Activated CD4-positive, alpha-beta T cell treated with anti-CD3 and anti-CD28 coated beads, Interleukin-2, amount 50 U/mL, for 1 hour (primary cell): ENCODE results near the gene PDPN.

Experiments used
- DNase-seq: peaks from one replicate; pipeline ENCODE4 v3.0.0-alpha.2; 2020

The PDPN gene

DNA sequence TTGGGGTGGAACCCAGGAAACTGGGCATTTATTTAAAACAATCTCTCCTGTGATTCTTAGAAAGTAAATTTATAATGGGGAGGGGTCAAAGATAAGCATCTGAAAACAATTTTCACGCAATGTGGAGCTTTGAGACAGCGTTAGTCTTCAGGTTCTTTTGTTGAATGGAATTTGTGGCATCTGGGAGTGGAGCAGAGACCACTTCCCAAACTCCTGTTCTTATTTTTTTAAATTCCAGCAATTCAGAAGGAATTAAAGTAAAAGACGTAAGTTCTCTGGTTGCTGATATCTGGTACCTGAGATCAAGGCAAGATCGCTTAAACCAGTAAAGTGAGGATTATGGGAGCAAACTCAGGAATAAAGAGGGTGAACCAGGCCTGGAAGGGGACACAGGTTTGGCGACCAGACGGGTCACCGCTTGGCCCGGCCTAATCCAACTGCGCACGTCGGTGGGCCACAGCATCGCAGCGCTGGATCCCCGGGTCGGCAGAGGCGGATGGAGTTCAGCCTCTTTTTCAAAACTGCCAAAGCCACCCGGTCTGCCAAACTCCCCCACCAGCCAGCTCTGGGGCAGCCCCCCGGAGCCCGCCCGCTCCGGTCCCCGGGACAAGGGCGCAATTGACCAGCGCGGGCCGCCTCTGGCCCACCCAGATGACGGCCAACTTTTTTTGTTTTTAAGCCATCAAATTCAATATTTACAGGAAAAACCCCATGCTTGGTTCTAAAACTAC lies 754 bp upstream of the PDPN start:
- DNase-seq: no peak

DNA sequence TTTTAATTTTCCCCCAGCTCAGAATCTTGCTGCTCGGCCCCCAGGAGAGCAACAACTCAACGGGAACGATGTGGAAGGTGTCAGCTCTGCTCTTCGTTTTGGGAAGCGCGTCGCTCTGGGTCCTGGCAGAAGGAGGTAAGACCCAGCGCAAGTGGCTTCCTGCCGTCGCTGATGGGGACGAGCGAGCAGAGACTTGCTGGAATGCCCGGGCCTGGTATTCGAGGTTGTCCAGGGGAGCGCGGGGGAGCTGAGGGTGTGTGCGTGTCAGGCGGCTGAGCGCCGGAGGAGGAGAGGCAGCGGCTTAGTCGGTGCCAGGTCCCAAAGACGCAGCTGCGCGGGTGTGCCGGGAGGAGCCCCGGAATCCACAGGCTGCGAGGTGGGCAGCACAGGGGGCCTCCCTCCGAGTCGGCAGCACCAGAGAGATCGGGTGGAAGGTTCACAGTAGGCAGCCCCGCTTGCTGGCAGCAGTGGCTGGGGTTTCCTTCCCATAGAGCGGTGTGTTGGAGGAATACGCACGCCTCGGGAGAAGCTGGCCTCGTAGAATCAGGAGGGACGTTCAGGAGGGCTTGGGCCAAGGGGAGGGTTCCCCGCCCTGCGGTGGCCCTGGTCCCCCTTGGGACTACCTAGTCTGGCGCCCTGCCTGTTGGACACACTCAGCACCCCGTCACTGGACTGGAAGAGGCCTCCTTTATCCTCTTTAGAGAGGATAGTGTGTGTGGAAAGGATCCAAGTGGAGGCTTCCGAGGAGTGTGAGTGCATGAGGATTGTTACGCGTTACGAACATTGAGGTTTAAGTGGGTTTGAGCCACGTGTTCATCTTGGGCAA lies 547 bp downstream of the PDPN start:
- no peak for DNase-seq

DNA sequence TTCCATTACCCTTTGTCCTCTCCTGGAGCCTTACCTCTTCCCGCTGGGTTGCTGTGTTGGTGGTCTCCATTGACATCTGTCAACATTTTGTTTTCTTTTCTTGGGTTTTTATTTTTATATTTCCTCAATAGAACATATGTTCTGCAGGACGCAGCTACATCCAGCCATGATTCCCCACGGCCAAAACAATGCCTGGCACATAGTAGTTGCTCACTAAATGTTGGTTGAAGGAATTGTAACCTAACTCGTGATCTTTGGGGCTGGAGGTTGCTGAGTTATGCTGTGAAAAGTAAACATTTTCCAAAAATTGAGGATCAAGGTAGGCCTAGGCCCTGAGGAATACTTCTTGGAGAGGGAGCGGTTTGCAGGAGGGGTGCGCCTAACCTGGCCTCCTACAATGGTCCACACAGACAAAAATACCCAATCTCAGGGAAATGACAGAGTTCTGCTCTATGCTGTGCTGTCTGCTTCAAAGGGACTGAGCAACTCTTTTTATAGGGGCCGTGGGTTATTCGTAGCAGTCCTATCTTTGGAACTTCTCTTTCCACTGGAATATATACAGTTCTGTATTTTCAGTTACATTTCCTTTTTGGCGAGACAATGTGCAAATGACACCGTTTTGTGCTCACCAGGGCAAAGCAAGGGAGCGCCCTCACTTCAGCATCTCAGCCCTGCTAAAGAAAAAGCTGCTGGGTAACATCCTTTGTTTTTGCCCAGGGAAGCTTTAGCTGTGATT lies 1.4 kb downstream of the PDPN start:
- DNase-seq: no peak

DNA sequence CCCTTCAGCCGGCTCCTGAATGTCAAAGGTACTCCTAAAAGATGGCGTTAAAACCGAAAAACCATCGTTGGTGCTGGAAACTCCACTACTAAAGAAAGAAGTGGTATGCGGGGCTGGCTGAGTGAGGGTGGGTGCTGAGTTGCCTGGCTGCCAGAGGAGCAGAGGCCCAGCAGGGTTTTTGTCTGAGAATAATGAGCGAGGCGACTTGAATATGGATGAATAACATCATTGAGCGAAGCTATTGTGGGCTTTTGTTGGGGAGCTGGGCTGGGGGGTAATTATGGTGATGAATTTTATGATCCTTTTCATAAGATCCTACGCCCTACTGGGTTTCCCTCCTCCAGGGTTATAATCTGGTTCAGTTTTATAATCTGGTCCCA lies 2.0 kb downstream of the PDPN start:
- DNase-seq: no peak

DNA sequence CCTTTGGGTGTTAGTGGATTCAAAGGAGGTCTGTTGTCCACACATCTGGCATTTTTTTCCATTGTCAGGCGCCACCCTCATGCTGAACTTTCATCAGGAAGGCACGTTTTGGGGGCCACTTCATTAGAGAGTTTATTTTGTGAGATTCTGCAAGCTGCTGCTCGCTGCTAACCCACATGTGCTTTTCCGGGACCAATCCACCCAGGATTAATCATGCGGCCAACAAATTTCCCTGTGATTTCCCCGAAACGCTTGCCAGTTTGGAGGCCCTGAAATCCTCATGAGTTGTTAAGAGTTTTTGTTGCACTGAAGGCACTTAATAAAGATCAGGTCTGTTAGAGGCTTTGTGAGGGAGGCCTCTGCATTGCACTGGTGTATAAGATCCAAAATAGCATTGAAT lies 2.4 kb downstream of the PDPN start:
- no peak for DNase-seq

DNA sequence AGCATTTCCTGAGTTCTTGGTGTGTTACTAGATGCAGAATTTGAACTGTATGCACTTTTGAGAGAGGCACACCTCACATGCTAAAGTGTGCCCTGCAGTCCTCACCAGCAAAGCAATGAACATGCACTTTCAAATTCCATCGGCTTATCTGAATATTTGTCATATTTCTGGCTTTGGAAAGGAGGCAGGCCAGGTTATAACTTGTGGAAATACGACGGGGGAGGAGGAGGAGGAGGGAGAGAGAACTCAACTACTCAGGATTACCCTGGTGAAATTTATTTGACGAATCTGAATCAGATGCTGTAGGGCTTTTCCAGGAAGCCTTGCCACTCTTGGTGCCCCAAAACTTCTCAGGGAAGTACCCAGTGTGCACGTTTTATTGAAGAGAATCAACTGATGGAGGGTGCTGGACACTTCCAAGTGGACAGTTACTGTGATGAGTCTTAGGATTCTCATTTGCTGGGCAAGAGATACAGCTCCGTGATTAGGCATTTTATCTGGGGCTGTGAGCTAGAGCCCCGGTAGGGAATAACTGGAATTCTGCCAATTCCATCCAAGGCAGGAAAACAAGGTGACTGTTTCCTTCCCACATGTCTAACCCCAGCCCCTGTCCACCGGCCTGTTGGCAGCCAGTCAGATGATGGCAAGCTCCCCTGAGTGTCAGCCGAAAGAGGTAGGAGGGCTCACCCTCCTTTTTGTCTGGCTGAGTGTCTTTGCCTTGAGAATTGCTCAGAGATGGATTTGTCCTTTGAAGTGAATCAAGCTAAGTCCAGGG lies 3.8 kb downstream of the PDPN start:
- no peak for DNase-seq

DNA sequence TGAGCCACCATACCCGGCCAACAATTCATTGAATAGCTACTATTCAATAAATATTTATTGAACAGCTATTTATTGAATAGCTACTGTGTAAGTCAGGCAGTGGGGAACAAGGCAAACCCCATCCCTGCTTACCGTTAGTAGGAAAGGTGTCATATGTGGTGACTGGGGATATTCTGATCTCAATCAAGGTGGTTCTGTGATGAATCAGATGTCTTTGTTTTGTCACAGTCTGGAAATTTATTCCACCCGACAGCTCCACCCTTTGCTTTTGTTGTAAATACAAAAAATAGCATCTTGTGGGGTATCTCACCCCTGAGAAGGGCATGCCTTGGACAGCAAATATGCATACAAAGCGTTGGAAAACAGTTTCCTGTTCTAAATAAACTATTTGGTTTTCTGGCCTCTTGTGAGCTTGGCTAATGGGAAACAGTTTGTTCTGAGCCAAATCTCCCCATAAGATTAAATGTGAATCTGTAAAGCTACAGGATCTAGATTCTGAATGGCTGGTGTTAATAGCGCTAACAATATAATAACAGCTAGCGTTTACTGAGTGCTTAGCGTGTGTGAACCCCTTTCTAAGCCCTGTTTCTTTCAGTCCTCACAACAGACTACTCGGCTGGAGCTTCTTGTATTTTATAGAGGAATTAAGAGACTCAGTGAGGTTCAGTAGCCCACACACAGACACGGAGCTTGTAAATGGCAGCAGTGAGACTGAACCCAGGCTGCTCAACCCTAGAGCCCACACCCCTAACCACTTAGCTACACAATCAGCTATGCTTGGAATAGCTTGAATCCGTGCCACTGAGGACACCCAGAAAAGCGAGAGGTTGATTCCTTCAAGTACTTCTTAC lies 5.5 kb downstream of the PDPN start:
- DNase-seq: no peak

DNA sequence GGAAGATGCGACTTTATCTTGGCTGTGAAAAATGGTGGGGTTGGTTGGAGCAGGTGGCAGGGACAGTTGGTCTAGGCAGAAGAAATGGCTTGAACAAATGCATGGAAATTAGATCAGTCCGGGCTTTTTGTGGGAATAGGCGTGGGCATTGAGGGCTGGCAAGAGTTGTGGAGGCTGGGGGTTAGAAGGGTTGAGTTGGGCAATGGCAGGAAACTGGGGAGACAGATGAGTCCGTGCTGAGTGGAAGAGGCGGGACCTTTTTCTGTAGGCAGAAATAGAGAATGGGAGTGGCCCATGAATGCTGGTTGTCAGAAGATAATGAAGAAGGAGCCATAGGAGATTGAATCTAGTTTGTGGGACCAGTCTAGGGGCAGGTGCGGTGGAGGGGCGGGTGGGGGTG lies 6.9 kb downstream of the PDPN start:
- DNase-seq: no peak

DNA sequence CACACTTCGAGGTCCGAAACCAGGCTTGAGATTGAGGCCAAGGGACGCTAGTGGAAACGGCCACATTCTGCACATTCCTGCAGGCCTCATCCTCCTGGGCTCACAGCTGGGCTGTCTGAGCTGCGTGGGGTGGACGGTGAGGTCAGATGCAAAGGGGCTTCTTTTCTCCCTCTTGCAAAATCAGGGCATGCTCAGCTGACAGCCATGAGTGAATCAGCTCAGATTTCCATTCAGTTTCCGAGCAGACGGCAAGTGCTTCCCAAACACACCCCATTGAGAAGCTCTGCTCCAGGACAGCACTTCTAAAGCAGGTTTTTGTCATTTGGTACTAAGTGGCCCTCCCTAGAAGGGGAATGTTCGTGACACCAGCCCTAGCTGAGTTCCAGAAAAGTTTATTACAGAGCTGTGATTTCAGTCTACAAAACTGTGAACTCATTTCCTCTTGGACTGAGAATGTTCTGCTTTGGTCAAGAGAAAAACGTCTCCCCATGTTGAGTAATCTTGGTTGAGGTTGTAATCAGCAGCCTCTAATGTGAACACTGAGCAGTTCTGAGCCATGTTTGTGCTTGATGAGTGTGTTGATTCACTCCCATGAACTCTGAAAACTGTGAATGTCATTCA lies 10.0 kb downstream of the PDPN start:
- no peak for DNase-seq

DNA sequence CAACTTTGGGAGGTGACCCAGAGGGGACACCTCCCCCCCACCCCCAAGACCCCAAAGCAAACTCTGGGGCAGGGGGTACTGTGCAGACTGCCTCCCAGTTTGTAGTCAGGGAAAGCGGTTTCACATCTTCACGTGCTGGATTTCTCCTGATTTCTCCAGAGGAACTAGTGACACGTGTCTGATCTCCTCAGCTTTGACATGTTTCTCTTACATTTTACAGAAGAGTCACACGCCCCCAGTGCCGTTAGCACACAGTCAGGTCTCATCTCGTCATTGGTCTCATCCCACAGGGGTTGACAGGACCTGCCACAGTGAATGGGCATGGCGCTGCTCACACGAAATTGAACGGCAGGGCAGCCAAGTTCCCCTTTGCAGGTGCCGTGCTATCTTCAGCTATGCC lies 11.8 kb downstream of the PDPN start:
- no peak for DNase-seq

DNA sequence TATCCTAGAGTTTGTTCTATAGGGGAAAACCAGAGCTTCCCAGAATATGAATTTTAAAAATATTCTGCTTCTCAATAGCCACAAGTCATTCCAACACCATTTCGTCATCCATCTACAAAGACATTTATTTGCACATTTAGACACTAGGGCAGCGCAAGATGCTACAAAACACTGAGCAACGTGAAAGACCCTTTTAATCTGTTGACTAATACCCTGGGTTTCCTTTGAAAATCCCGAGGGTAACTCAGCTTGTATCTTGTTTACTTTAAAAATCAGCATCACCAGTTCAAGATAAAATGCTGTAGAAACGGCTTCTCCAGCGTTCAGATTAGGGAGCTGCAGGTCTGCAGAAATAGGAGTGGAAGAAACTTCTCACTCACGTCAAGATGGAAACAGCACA lies 13.5 kb downstream of the PDPN start:
- DNase-seq: no peak

DNA sequence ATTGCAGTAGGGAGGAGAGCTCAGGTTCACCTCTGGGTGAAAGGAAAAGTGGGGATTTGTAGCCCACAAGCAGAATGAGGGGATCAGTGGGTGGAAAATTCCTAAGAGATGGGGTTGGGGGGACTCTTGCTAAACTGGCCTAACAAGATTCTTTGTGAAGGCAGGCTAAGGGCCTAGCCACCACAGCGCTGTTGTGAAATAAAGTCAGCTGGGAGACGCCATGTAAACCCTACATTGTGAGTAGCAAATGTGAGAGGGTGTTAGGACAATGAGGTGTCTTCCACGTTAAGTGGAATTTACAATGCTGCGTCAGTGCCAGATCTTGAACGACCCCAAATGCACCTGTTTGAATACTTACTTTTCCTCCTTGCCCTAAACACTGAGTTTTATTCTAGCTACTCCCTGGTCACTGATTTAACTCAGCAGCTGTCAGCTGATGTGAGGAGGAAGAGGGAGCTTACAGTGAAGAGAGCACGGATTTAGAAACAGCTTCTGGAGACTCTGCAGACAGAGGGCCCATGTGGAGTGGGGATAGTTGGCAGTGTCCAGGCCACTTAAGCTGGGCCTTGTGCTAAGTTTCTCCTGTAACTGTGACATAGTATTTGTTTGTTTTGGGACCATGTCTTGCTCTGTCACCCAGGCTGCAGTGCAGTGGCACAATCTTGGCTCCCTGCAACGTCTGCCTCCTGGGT lies 17.3 kb downstream of the PDPN start:
- DNase-seq: no peak

DNA sequence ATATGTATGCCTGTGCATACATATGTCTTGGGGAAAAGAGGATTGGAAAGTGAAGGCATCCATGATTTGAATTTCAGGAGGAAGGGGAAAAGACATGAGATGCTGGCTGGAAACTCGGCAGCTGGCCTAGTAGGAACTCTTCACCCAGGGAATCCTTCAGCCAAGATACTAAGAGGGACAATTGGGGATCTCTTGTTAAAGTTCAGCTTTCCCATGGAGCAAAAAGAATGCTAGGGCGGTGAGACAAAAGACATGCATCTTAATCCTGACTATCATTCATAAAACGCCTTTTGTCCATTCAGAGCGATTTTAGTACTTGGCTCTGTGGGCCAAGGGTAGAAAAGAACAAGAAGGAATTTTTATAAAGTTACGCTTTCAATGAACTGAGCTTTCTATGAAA lies 20.5 kb downstream of the PDPN start:
- DNase-seq: no peak

DNA sequence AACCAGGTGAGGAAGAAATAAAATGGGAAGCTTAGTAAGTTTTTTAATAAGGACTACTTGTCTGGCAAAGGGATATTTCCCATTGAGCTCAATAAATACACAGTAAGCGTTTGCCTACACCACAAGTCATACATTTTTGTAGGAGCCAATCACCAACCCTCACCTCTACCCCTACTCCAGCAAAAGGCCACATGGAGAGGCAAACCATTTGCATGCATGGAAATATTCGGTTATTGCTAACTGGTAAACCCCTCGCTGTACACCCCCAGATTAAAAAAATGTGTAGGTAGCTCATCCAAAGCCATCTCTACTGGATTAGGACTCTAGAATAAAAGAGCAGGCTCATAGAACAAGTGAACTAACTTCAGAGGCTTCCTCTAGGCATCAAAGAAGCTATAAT lies 21.1 kb downstream of the PDPN start:
- no peak for DNase-seq

DNA sequence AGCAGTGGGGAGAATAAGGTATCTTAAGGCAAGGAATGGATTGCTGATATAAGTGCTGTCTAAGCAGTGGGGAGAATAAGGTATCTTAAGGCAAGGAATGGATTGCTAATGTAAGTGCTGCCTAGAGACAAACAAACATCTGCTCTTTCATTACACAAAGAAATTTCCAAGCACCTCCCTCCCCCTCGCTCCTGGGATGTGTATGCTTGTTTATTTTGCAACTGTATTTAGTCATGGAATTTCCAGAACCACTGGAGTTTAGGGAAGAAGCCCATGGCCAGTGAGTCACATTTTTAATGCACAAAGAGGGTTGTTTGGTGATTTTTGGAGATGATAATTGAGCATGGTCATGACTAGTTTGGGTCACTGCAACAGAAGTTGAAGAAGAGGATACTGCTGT lies 21.5 kb downstream of the PDPN start:
- DNase-seq: no peak

DNA sequence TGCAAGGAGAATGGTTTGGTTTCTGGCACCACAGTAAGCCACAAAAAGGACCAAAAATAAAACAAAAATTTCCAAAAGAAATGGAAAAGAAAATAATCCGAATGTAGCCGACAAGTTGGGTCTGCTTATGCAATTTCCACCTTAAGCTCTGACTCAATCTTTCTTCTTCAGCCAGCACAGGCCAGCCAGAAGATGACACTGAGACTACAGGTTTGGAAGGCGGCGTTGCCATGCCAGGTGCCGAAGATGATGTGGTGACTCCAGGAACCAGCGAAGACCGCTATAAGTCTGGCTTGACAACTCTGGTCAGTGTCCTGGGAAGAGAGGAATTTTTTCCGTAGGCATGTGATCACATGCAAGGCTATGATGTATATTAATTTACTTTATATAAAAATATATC lies 23.4 kb downstream of the PDPN start:
- no peak for DNase-seq

DNA sequence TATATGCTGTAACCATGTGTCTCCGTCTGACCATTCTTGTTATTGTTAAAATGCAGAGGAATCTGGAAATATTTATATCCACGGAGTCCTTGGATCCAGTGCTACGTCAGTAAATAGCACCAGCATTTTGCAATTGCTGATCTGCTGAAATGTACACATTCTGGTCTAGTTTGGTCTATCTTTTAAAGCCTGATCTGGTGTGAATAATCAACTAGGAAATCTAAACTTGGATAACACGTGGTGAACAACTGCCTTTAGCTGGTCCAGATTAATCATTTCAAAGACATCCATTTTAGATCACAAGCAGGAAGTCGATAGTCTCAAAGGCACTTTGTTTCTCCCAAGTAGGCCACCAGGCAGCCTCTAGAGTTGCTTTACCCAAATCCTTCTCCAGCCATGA lies 32.6 kb downstream of the PDPN start:
- DNase-seq: no peak

DNA sequence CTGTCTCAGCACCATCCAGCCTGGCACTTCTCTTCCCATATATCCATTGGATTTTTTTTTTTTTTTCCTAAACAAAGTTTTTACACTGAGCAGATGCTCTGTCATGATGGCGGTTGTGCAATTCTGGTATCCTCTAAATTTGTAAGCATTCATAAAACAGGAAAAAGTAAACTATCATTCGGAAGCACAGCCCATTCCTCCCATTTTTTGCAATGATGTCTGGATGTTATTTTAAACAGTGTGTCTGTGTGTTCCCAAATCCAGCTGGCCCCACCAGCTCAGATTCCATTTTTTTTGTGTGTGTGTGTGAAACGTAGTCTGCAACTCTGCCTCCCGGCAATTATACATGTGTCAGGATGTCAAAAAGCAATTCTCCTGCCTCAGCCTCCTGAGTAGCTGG lies 33.5 kb downstream of the PDPN start:
- DNase-seq: no peak

DNA sequence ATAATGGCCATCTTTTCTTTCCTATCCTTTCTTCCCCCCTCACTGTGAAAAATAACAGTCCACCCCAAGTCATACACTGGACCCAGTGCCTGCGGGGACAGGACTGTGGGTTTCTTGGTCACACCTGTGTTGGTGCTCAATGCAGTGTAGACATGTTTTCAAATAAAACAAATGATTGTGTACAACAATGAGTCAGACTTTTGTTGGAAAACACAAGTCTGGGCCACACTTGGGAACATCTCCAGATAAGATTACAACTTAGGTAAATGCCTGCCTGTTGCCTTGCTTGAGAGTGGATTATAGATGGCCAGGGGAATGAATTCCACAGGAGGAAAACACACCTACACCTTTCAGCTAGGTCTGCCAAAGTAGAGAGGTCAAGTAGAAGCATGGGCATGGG lies 34.1 kb downstream of the PDPN start:
- no peak for DNase-seq

DNA sequence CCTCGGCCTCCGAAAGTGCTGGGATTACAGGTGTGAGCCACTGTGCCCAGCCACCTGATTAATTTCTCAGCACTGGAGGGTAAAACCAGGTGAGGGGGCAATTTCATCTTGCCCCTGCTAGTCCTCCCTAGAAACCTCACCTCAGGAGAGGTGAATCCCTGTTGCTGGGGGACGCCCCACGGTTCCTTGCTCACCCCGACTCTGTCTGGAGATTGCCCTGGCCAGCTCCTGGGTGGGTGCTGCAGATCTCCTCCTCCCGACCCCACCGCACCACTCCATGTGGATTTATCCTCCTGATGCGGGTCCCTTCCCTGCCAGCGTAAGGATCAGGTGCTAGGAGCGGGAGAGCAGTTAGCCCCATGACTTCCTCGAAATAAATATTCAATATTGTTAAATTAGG lies 34.9 kb downstream of the PDPN start:
- DNase-seq: no peak

DNA sequence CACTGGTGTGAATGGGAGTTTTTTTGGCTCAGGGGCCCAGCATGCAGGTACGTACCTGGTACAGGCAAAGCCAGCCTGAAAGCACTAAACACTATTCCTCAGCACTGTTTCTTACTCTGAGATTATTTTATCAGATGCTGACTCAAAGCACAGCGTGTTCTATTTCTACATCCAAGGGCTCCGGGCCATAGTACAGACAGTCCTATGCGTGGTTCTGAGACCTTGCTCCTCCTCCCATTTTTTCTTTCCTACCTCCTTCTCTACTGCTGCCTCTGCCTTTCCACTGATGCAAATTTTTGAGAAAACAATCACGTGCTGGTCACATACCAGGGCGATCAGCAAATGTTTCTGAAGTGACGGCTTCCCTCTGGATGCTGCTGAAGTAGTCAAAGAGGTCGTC lies 36.3 kb downstream of the PDPN start:
- DNase-seq: no peak
